Spinal cord (tissue), 10 donors: ENCODE results near the gene CAMKMT. TPM values are rescaled to one million over a fixed set of nuclear protein-coding genes. Genes with fewer than 3 reads are reported as not detected.

Experiments
- DNase-seq, 6 donors: peaks; one replicate each; pipeline versions ENCODE4 v3.0.0 to v3.0.0-alpha.2; 2013 to 2015; ENCODE audit warnings: low spot score in 6 of 6, low read depth in 4 of 6
- H3K27ac ChIP-seq: one replicate; pipeline ENCODE4 v1.5.1; 2013; ENCODE audit warnings: low read depth, low read length, control low read depth
- H3K27me3 ChIP-seq: one replicate; pipeline ENCODE4 v1.6.1; 2013; ENCODE audit warnings: low read length; ENCODE audit not compliant: control insufficient read depth, insufficient read depth
- H3K36me3 ChIP-seq: one replicate; pipeline ENCODE4 v1.6.1; 2013; ENCODE audit warnings: low read length; ENCODE audit not compliant: control insufficient read depth, insufficient read depth
- H3K4me1 ChIP-seq: one replicate; pipeline ENCODE4 v1.6.1; 2013; ENCODE audit warnings: low read length; ENCODE audit not compliant: control insufficient read depth, insufficient read depth
- H3K4me3 ChIP-seq: one replicate; pipeline ENCODE4 v1.5.1; 2013; ENCODE audit warnings: low read depth, low read length, control low read depth
- H3K9me3 ChIP-seq: one replicate; pipeline ENCODE4 v1.6.1; 2013; ENCODE audit warnings: low read length; ENCODE audit not compliant: control insufficient read depth, insufficient read depth
- WGBS: methylation state at CpG from one replicate; pipeline ENCODE4 v1.1.5; 2013; ENCODE audit warnings: missing lambda C conversion rate; ENCODE audit not compliant: insufficient coverage; 5-methylcytosine and 5-hydroxymethylcytosine counted together
- polyA plus RNA-seq, 2 donors: library from polyadenylated mRNA; unstranded; fragments of 120-200 nt; gene quantifications; one replicate each; pipeline ENCODE4 v1.2.1, GENCODE V29; 2013; ENCODE audit not compliant: insufficient read length in 2 of 2
- total RNA-seq, 2 donors: library from RNA; depleted of rRNA in 1 of 2; stranded (reverse); fragments of 120-200 nt in 1 of 2; fragments of >200 nt in 1 of 2; gene quantifications; one replicate each; pipeline versions ENCODE4 v1.2.3 to v1.2.4, GENCODE V29; 2013 to 2014
- donor health status: healthy.

The CAMKMT gene
- total and polyA plus RNA-seq, 4 donors, result 8.0 to 16.8 (median 13.9) TPM

DNA sequence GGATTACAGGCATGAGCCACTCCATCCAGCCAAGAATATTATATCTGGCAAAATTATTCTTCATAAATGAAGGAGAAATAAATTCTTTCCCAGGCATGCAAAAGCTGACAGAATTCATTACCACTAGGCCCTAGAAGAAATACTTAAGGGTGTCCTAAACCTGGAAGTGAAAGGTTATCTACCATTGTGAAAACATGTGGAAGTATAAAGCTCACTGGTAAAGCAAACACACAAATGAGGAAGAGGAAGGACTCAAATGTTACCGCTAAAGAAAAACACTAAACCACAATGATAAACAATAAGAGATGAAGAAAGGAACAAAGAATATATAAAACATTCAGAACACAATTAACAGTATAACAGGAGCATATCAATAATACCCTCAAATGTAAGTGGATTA is 171.8 kb downstream of the CAMKMT start:
- WGBS, result no CpG with 5 or more reads among the region's 1 CpG
- H3K27me3 ChIP-seq, result no peaks in the 10 kb centered on the region
- H3K9me3 ChIP-seq, result no peaks in the 10 kb centered on the region
- H3K4me3 ChIP-seq, result no peak overlapping the region
- H3K27ac ChIP-seq, result no peak overlapping the region
- H3K36me3 ChIP-seq, result no peaks in the 10 kb centered on the region
- no peak for DNase-seq
- no peaks in the 10 kb centered on the region for H3K4me1 ChIP-seq

- Histone ChIP-seq H3K4me1 (no peaks in the 10 kb centered on the region), H3K36me3 (no peaks in the 10 kb centered on the region), H3K27ac (no peak overlapping the region), H3K9me3 (no peaks in the 10 kb centered on the region), H3K27me3 (no peaks in the 10 kb centered on the region), H3K4me3 (no peak overlapping the region)
- no peak for DNase-seq
- 100% methylated on average over 1 of the region's 1 CpG for WGBS
Measured at GRCh38 chr2:44535376-44535775, 173.6 kb downstream of the CAMKMT start.

DNA sequence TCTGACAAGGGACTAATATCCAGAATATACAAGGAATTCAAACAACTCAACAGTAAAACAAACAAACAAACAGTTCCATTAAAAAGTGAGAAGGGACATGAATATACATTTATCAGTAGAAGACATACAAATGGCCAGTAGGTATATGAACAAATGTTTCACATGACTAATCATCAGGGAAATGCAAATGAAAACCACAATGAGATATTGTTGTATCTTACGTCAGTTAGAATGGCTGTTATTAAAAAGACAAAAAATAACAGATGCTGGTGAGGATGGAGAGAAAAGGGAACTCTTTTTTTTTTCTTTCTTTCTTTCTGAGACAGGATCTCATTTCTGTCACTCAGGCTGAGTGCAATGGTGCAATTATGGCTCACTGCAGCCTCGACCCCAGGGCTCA is 175.5 kb downstream of the CAMKMT start:
- no peak for DNase-seq
- H3K27me3 ChIP-seq, result no peaks in the 10 kb centered on the region
- H3K4me3 ChIP-seq, result no peak overlapping the region
- WGBS, result 80% methylated on average over 1 of the region's 2 CpGs
- no peak overlapping the region for H3K27ac ChIP-seq
- H3K36me3 ChIP-seq, result no peaks in the 10 kb centered on the region
- no peaks in the 10 kb centered on the region for H3K9me3 ChIP-seq
- no peaks in the 10 kb centered on the region for H3K4me1 ChIP-seq

DNA sequence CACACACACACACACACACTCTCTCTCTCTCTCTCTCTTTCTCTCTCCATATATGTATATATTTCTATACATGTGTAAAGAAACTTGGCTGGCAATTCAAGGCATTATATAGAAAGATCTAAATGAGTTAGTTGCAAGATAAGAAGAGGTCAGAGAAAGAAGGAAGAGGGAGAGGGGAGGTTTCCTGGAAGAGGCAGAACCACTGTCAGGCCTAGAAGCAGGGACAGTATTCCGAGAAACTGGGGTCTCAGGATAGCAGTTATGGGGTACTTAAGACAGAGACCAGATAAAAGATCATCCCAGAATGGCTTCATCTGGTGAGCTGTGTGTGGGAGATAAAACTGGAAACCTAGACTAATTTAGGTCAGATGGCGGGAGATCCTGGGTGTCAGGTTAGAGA is 180.8 kb downstream of the CAMKMT start:
- no peaks in the 10 kb centered on the region for H3K27me3 ChIP-seq
- WGBS, result 44% methylated on average over 1 of the region's 2 CpGs
- H3K27ac ChIP-seq, result no peak overlapping the region

DNA sequence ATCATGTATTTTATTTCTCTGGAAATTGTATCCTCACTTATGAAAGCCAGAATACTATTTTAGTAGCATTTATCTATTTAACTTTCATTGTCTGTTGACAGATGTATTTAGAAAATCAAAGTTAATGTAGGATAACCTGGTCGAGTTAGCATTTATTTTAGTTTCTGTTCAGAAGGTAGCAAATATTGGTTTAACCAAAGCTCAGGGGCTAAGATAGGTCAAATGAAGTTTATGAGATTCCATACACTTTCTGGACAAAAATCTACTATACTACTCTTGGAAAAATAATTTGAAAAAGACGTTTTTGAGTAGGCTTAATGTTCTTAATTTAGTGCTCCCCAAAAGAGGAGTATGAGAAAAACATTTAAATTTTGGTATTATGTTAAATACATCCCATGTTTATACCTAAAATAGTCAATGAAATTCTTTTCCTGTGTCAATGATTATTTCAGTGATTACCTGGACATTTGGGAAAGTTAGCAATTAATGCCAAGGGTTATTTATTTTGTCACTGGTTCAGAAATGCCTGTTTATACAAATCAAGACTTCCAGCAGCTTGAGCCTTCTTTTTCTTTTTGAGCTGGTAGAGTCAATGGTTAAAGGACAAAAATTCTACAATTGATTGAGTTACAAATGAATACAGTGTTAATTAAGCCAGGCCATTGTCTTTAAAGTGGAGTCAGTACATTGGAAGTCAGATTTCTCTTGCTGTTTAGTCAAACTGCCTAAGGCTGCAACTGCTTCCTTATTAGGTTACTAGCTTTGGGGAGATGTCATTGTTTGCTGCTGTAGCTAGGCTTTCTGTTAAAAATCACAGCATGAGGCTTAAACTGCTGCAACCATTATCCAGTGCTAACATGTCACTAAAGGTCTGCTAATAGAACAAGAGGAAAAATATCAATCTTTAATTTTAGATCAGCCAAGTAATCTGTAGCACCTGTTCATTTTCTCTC is 182.3 kb downstream of the CAMKMT start:
- no peak overlapping the region for H3K4me3 ChIP-seq
- no peaks in the 10 kb centered on the region for H3K4me1 ChIP-seq
- H3K27me3 ChIP-seq, result no peaks in the 10 kb centered on the region
- WGBS, result no CpG with 5 or more reads among the region's 2 CpGs
- peak in 2 of 6 donors; percentile 22 to 80 for DNase-seq
- H3K36me3 ChIP-seq, result no peaks in the 10 kb centered on the region
- H3K27ac ChIP-seq, result no peak overlapping the region
- no peaks in the 10 kb centered on the region for H3K9me3 ChIP-seq

More for the DNA sequence above, 180.8 kb downstream of the CAMKMT start:
- H3K9me3 ChIP-seq, result no peaks in the 10 kb centered on the region
- H3K36me3 ChIP-seq, result no peaks in the 10 kb centered on the region
- H3K4me3 ChIP-seq, result no peak overlapping the region
- no peak for DNase-seq
- H3K4me1 ChIP-seq, result no peaks in the 10 kb centered on the region

GRCh38 chr2:44545005-44545404 is 183.3 kb downstream of the CAMKMT start:
- no peaks in the 10 kb centered on the region for H3K27me3 ChIP-seq
- no peaks in the 10 kb centered on the region for H3K36me3 ChIP-seq
- no peak overlapping the region for H3K4me3 ChIP-seq
- H3K9me3 ChIP-seq, result no peaks in the 10 kb centered on the region
- no peaks in the 10 kb centered on the region for H3K4me1 ChIP-seq
- WGBS, result no CpG with 5 or more reads among the region's 2 CpGs
- H3K27ac ChIP-seq, result no peak overlapping the region
- DNase-seq, result no peak

DNA sequence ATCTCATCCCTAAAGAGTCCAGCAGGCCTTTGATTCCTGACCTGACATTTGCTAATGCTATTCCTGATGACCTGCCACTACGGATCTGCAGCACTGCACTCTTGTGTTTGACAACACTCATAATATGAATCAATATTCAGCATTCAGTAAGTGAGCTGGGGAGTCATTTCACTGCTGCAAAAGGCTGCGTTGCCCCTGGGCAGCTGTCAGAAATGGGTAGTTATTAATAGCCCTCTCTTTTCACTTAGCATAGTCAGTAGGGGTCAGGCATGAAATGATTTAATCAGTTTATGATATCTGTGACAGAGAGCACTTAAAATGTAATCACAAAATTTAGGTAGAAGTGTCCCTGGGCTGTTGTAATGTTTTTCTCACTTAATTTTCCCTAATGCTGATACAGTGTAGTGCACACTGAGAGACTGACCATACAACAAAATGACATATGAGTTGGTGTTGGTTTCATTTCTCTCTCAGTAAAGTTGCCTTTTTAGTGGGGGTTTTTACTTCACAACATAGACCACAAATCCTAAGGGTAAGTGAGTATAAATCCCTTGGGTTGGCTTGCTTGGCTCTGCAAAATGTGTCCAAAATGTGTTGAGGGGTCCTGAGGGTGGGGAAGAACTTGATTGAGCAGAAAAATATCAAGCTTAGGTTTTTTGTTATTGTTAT is 184.8 kb downstream of the CAMKMT start:
- H3K4me1 ChIP-seq, result no peaks in the 10 kb centered on the region
- no peaks in the 10 kb centered on the region for H3K36me3 ChIP-seq
- no CpG with 5 or more reads among the region's 2 CpGs for WGBS
- H3K4me3 ChIP-seq, result no peak overlapping the region
- no peak overlapping the region for H3K27ac ChIP-seq
- H3K9me3 ChIP-seq, result no peaks in the 10 kb centered on the region
- no peaks in the 10 kb centered on the region for H3K27me3 ChIP-seq
- peak in 1 of 6 donors; percentile 56 for DNase-seq

- no peak for DNase-seq
- no CpG with 5 or more reads among the region's 2 CpGs for WGBS
Measured at GRCh38 chr2:44547718-44548117, 186.0 kb downstream of the CAMKMT start.

GRCh38 chr2:44548221-44549098 is 186.7 kb downstream of the CAMKMT start:
- H3K27ac ChIP-seq, result no peak overlapping the region
- 95% methylated on average over 3 of the region's 8 CpGs for WGBS

More at GRCh38 chr2:44547718-44548117, 186.0 kb downstream of the CAMKMT start:
- no peak overlapping the region for H3K4me3 ChIP-seq
- no peaks in the 10 kb centered on the region for H3K27me3 ChIP-seq
- H3K9me3 ChIP-seq, result no peaks in the 10 kb centered on the region
- no peaks in the 10 kb centered on the region for H3K4me1 ChIP-seq
- H3K36me3 ChIP-seq, result no peaks in the 10 kb centered on the region
- H3K27ac ChIP-seq, result no peak overlapping the region

More at GRCh38 chr2:44548221-44549098, 186.7 kb downstream of the CAMKMT start:
- H3K27me3 ChIP-seq, result no peaks in the 10 kb centered on the region
- no peak overlapping the region for H3K4me3 ChIP-seq
- H3K36me3 ChIP-seq, result no peaks in the 10 kb centered on the region
- no peaks in the 10 kb centered on the region for H3K4me1 ChIP-seq
- no peaks in the 10 kb centered on the region for H3K9me3 ChIP-seq
- no peak for DNase-seq
